SHP77 (cell line): ENCODE measurements around the gene OR51S1.
"Not testable (repeated sequence)": the region's sequence is repeated elsewhere in the genome, so short reads cannot be mapped to it uniquely, and the experiment has no call there.

Experiments
- DNase-seq, 2 experiments: peaks; one replicate each; lab custom pipeline; 2025; lab: John Stamatoyannopoulos, UW

OR51S1 gene

GRCh38 chr11:4848908-4849532 lies at the start of gene OR51S1:
Gene OR51S1 (minus strand): TSS chr11:4849208. CDS start chr11:4849208, 0 bp downstream.
- DNase-seq: no peak

DNA sequence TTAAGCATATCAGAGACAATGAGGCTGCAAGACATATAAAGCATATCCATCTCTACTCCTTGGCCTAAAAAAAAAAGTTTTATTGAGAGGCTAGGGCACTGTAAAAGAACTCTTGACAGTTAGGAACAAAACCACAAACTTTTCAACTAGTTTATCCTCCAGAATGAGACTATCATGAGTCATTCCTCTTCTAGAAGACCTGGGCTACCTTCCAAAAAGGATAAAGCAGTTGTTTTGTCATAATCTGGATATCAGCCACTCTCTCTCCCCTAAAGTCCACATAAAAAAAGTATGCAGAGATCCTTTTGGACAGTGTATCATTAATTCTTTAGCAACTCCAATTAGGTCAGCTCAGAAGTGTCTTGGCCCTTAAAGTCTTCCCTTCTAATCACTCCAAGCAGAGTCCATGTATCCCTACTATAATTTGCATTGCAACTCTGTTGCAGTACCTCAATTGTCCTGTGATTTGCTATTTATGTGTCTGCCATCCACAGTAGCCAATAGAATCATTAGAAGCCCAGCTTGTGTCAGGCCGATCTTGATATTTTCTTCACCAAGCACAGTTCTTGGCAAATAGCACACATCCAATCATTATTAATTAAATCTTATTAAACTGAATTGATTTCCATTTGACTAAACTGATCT lies 43.1 kb upstream of the OR51S1 start:
- DNase-seq: no peak

DNA sequence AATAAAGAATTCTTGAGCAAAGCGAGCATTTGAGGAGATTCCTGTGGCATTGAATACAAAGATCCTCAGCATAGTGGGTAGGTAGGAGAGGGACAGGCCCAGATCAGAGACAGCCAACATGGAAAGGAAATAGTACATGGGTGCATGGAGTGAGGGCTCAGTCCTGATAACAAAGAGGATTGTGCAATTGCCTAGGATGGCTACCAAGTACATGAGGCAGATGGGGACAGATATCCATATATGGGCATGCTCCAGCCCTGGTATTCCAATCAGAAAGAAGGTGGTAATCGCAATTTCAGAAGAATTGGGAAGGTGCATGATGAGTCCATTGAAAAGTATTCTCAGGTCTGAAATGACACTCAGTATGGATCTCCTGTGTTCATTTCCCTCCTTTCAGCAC lies 41.3 kb upstream of the OR51S1 start:
- no peak for DNase-seq

- DNase-seq: no peak
Measured at GRCh38 chr11:4887591-4887990, 38.6 kb upstream of the OR51S1 start.

DNA sequence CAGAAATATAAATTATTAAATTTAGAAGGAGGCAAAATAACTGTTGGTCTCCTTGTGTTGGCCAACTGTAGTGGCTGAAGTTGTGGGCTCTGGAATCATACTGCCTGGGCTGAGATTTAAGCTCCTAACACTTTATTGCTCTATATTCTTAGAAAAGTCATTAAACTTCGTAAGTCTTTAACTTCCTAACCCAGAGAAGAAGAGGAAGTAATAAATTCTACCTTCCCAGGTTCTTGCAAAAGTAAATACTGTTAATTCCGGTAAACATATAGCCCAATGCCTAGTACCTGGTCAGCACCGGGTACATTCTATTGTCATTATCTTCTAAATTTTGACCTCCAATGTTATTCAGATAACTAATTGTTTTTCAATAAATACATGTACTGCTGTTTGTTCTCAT lies 37.2 kb upstream of the OR51S1 start:
- no peak for DNase-seq

DNA sequence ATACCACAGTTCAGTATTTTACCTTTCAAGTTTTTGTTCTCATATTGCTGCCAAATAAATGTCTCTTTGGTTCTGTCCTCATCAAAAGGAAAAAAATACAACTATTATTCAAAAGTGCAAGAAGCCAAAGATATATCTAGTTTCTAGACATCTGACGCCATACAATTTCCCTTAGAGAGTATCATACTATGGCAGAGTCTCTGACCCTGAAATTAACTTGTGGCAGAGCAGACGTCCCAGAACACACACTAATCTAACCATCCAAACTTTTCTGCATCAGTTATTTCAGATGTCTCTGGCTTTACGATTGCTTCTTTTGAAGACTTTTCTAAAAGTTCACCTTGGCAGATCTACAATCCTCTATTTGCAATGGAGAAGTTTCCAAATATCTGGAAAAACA lies 35.4 kb upstream of the OR51S1 start:
- no peak for DNase-seq

DNA sequence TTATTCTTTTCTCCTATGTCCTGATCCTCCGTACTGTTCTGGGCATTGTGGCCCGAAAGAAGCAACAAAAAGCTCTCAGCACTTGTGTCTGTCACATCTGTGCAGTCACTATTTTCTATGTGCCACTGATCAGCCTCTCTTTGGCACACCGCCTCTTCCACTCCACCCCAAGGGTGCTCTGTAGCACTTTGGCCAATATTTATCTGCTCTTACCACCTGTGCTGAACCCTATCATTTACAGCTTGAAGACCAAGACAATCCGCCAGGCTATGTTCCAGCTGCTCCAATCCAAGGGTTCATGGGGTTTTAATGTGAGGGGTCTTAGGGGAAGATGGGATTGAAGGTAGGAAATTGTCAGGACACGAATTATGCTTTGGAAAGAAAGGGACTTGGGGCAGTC lies 33.5 kb upstream of the OR51S1 start:
- no peak for DNase-seq

DNA sequence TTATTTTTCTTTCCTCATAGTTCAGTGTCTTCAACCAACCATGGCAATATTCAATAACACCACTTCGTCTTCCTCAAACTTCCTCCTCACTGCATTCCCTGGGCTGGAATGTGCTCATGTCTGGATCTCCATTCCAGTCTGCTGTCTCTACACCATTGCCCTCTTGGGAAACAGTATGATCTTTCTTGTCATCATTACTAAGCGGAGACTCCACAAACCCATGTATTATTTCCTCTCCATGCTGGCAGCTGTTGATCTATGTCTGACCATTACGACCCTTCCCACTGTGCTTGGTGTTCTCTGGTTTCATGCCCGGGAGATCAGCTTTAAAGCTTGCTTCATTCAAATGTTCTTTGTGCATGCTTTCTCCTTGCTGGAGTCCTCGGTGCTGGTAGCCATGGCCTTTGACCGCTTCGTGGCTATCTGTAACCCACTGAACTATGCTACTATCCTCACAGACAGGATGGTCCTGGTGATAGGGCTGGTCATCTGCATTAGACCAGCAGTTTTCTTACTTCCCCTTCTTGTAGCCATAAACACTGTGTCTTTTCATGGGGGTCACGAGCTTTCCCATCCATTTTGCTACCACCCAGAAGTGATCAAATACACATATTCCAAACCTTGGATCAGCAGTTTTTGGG lies 33.0 kb upstream of the OR51S1 start, which contains the start of gene OR51T1:
Gene OR51T1 (plus strand): TSS at position 41 of the 641 bp plus-strand sequence. CDS start 0 bp downstream, at position 41.
- DNase-seq: no peak

GRCh38 chr11:4881188-4881587 lies 32.2 kb upstream of the OR51S1 start:
- DNase-seq: no peak

DNA sequence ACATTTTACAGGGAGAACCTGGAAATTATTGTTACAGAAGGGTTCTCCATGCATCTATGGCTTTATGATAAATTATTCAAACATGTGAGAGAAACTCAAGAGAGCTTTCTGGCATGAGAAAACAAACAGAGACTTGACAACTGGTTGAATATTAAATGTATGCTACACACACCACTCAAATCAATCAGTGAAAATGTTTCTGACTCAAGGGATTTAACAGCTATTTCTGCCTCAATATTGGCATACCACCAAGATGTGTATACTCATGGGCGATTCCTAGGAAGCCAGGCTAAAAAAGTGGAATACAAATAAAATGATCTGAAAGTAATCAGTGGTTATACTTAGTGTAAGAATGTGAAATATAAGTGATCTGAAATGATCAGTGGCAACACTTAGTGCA lies 16.8 kb upstream of the OR51S1 start:
- no peak for DNase-seq

GRCh38 chr11:4863876-4864275 lies 14.9 kb upstream of the OR51S1 start:
- no peak for DNase-seq

DNA sequence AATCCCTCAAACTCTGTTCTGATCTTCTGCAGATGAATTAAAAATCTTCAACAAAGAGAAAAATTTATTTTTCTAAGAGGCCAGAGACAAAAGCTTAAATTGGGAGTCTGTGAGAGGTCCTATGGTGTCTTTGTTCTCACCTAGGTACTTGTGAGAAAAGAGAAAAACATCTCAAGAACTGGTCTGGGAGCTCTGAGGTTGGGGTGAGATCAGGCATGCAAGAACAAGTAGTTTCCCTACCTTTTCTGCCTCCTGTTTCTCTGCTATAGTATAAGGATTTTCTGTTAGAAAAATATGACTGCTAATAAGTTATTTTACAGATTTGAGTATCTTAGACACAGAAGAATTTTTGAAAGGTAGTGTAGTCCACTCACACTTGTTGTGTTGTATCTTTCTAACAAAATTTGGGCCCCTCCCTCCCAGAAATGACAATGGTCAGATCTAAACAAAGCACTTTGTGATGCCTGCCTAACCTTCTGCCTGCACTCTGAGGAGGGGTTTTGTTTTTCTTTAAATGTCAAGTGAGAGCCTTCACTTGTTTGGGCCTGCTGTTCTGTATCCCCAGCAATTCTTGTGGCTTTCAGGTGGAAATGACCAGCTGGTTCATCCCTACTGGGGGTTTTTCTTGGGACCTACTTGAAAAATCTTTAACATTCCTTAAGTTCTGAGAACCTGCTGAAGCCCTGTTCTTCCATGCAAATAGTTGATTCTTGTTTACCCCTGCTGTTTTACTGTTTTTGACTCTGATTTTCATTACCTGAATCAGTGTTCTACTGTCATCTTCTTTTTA lies 13.6 kb upstream of the OR51S1 start:
- no peak for DNase-seq

GRCh38 chr11:4854286-4854685 lies 5.3 kb upstream of the OR51S1 start:
- DNase-seq: not testable (repeated sequence)

- DNase-seq: no peak
Measured at GRCh38 chr11:4851033-4851432, 2.0 kb upstream of the OR51S1 start.

GRCh38 chr11:4839851-4840549 lies 9.0 kb downstream of the OR51S1 start:
- DNase-seq: no peak

DNA sequence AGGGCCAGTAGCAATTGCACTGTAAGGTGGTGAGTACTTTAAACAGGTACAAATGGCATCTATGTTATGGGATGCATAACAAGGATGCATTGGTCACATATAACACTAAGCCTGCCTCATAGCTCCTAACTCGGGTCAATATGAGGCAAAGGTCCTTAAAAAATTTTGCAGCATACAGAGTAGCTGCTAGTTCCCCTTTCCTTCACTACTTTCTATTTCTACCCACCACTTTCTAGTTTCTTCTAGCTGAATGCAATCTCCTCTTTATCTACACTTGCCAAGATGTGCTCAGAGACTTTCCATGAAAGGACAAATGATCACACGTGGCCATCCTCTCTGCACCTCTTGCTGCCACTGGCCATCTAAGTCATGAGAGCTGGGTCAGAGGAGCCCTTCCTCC lies 18.1 kb downstream of the OR51S1 start:
- DNase-seq: no peak

DNA sequence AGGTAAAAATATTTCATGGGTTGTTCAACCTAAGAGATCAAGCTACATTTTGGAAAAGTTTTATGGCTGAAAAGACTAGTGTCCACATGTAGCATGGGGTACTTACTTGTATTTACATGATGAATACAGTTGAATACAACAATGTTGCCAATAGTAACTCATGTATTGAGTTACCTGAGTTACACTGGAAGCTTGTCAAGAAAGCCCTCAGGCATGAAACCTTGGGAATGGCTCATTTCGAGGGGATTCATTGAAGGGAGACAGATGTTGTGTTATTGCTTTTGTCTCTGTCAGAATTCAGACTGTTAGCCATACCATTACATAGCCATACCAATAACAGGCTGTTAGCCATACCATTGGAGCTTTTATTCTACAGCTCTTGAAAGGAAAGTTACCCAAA lies 18.7 kb downstream of the OR51S1 start:
- DNase-seq: no peak

DNA sequence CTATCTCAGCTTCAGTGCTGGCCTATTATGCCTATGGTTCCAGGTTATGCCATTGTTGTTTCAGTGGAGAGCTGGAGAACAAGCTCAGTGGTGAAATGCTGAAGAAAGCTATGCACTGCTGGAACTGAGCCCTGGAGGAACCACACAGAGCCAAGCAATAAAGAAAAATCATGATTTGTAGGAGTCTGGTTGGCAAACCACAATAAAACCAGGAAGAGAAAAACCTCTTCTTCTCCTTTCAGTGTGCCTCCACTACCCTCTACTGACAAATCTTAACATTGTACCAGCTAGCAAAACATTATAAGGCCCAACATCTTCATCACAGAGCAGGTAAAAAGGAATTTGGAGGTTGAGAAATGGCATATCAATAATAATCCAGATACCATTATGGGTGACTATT lies 22.6 kb downstream of the OR51S1 start:
- DNase-seq: no peak

- no peak for DNase-seq
Measured at GRCh38 chr11:4825132-4825531, 23.9 kb downstream of the OR51S1 start.

- no peak for DNase-seq
Measured at GRCh38 chr11:4821021-4821420, 28.0 kb downstream of the OR51S1 start, which contains the start of gene OR51F2. Gene OR51F2 (plus strand): TSS chr11:4821321. CDS start chr11:4821422, 101 bp downstream.

DNA sequence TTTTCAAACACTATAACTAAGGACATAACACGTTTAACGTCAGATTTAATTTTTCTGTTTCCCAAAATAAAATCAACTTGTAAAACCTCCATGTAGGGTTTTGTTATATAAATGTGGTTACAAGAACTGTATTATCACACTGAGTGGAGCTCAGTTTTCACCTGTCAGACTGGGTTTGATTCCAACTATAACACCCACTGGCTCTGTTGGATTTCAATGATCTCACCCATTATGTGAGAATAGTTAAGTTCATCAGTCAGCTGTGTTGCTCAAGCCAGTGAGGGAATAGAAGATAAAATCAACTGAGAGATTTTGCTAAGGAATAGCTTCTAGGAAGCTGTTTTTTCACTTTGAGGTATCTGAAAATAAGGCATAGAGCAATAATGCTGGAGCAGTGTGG lies 39.8 kb downstream of the OR51S1 start:
- no peak for DNase-seq

- no peak for DNase-seq
Measured at GRCh38 chr11:4808476-4808875, 40.5 kb downstream of the OR51S1 start.
